GM18861 (cell line): Measurements from ENCODE around the gene MDFI.

ENCODE experiments used
- ATAC-seq: cut with Tn5 transposase; IDR thresholded peaks from one replicate; pipeline ENCODE4 v1.9.1; 2021; ENCODE audit not compliant: unreplicated experiment

MDFI gene

DNA sequence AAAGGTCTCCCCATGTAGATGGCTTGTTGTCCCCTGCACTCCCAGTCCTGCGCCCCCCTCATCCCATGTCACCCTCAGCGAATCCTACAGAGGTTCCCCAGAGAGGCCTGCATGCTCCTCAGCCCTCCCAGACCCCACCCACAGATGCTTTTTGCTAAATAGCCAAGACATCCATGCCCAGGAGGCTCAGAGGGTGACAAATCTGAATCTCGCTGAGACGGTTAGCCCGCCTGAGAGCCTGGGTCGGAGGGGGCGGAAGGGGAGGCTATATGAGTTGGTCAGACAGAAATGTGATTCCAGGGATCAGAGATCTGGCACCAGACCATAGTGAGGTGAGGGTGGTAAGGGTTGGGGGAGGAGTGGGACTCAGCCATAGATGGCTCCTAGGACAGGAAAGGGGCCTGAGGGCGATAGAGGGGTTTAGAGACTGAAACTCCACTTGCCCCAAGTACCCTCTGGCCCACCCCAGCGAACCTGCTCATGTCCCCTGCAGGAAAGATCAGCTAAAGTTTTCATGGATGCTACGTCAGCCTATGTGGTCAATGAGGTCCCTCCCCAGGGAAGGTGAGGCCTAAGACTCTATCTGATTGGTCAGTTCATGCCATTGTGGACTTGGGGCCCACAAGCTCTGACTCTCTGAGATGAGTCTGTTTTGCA lies 63.9 kb downstream of the MDFI start:
- ATAC-seq = no peak

DNA sequence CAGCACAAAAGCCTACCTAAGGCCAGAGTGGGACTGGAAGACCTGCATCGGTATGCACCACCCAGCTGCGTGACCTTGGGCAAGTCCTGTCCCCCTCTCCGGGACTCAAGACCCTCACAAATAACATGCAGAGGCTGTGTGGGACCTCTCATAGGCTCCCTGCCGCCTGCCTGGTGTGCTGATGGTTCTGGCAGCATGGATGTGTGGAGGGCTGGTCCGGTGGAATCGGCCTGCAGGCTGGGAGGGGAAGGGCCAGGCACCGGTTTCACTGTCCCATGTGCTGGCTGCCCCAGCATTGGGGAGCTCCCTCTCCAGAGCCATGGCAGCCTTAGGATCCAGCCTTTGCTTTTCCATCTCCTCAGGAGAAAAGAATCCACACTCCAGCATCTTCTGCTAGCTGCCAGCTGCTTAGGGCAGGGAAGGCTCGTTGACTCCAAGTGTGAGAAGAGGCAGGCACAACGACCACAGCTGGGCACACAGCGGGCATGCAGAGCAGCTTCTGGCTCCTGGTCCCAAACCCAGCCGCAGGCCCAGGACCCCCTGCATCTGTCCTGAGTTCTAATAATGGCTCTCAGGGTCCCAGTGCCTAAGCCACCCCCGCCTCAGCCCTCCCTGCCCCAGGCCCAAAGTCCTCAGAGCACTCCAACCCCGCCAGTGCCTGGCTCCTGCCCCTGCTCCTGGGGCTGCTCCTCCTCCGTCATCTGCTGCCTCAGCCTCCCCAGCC lies 64.7 kb downstream of the MDFI start:
- no peak for ATAC-seq
